Uterus (tissue), 4 donors: ENCODE measurements around the gene YTHDC2. TPM values are rescaled to one million over a fixed set of nuclear protein-coding genes. Genes with fewer than 3 reads are reported as not detected.

Source experiments
- DNase-seq, 2 donors: peaks; one replicate each; pipeline ENCODE4 v3.0.0-alpha.2; 2019 to 2020
- H3K27ac ChIP-seq, 2 donors: fragments of 200-600 bp; sonication (generic); 1 replicate in 1 of 2; 2 replicates in 1 of 2; pipeline ENCODE4 v1.5.1; 2016 to 2018
- H3K27me3 ChIP-seq, 2 donors: fragments of 200-600 bp; sonication (generic); one replicate each; pipeline ENCODE4 v1.5.1; 2018 to 2019; ENCODE audit warnings: control low read depth in 1 of 2
- H3K36me3 ChIP-seq, 2 donors: fragments of 200-600 bp; sonication (generic); one replicate each; pipeline ENCODE4 v1.5.1; 2019; ENCODE audit warnings: control low read depth in 1 of 2
- H3K4me1 ChIP-seq, 2 donors: fragments of 200-600 bp; sonication (generic); one replicate each; pipeline ENCODE4 v1.5.1; 2018 to 2019; ENCODE audit warnings: control low read depth in 1 of 2
- H3K4me3 ChIP-seq, 2 donors: fragments of 200-600 bp; sonication (generic); 1 replicate in 1 of 2; 2 replicates in 1 of 2; pipeline ENCODE4 v1.5.1; 2018 to 2019; ENCODE audit warnings: mild to moderate bottlenecking in 1 of 2
- H3K9me3 ChIP-seq, 2 donors: fragments of 200-600 bp; sonication (generic); one replicate each; pipeline ENCODE4 v1.5.1; 2019; ENCODE audit warnings: control low read depth in 1 of 2
- POLR2A ChIP-seq, 2 donors: fragments of 450-650 bp; IDR thresholded peaks; one replicate each; pipeline ENCODE4 v1.6.1; 2016; ENCODE audit warnings: antibody characterized with exemption in 2 of 2, mild to moderate bottlenecking in 1 of 2, moderate library complexity in 1 of 2
- intact Hi-C: fragments of 100-400 bp; cut with DNase I; formaldehyde crosslinking; loops from one replicate; pipeline ENCODE4 v1.15.1; 2023; ENCODE audit warnings: low total_unique reads
- total RNA-seq, 4 donors: library from RNA; depleted of rRNA in 3 of 4; stranded (reverse); fragments of >200 nt in 3 of 4; gene quantifications; one replicate each; pipeline versions ENCODE4 v1.1.0 to v1.2.4, GENCODE V29; 2014 to 2023
- TF ChIP-seq, protein P1 (sequence below), 4 experiments: fragments of 200-600 bp in 2 of 4; fragments of 450-650 bp in 2 of 4; sonication (generic) in 2 of 4; IDR thresholded peaks; one replicate each; pipeline ENCODE4 v1.5.1; 2016 to 2019; ENCODE audit warnings: antibody characterized with exemption in 4 of 4, mild to moderate bottlenecking in 2 of 4, moderate library complexity in 1 of 4
- donor health status: DM: yes; HTN: yes; CAD: no.

The YTHDC2 gene
- total RNA-seq, 4 donors from 2014 or later = 22.3 to 66.1 (median 31.8) TPM

DNA sequence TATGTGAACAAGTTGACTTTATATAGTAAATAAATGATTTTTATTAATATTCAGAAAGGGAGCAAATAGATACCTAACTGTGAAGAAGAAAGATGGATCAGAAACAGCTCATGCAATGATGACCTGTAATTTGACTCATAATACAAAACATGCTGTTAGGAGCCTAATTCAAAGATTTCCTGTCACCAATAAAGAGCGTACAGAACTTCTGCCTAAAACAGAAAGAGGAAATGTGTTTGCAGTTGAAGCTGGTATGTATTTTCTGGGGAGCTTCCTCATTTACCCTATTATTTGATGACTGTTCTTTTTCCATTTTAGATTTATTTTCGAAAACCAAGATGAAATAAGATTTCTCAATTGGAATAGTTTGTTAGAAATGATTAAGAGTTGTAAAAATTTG, 11.4 kb downstream of the YTHDC2 start:
- DNase-seq = no peak
- Histone ChIP-seq H3K27me3 (no peaks in the 10 kb centered on the region), H3K9me3 (no peaks in the 10 kb centered on the region), H3K4me3 (no peak overlapping the region), H3K36me3 (no peaks in the 10 kb centered on the region), H3K4me1 (no peaks in the 10 kb centered on the region), H3K27ac (no peak overlapping the region)
- intact Hi-C loops = no loop called here
- no peak for TF ChIP-seq POLR2A (IDR thresholded peaks at IDR 0.05)
- TF ChIP-seq, protein P1, sequence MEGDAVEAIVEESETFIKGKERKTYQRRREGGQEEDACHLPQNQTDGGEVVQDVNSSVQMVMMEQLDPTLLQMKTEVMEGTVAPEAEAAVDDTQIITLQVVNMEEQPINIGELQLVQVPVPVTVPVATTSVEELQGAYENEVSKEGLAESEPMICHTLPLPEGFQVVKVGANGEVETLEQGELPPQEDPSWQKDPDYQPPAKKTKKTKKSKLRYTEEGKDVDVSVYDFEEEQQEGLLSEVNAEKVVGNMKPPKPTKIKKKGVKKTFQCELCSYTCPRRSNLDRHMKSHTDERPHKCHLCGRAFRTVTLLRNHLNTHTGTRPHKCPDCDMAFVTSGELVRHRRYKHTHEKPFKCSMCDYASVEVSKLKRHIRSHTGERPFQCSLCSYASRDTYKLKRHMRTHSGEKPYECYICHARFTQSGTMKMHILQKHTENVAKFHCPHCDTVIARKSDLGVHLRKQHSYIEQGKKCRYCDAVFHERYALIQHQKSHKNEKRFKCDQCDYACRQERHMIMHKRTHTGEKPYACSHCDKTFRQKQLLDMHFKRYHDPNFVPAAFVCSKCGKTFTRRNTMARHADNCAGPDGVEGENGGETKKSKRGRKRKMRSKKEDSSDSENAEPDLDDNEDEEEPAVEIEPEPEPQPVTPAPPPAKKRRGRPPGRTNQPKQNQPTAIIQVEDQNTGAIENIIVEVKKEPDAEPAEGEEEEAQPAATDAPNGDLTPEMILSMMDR (IDR thresholded peaks at IDR 0.05) = no peak

DNA sequence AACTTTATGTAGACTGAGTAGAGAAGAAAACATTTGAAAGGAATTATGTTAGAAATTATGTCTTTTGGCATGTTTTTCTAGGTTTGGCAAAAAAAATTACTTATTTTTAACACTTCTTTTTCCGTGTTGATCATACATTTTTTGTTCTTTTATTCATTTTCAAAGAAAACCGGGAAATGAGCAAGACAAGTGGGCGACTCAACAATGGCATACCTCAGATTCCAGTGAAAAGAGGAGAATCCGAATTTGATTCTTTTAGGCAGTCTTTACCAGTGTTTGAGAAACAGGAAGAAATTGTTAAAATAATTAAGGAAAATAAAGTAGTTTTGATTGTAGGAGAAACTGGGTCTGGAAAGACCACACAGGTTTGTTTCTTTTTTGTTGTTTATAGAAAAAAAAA, 12.9 kb downstream of the YTHDC2 start:
- Histone ChIP-seq H3K9me3 (no peaks in the 10 kb centered on the region), H3K36me3 (no peaks in the 10 kb centered on the region), H3K4me3 (no peak overlapping the region), H3K4me1 (no peaks in the 10 kb centered on the region), H3K27ac (no peak overlapping the region), H3K27me3 (no peaks in the 10 kb centered on the region)
- no peak for DNase-seq
- intact Hi-C loops = no loop called here
- TF ChIP-seq POLR2A (IDR thresholded peaks at IDR 0.05) = no peak
- TF ChIP-seq, protein P1 (IDR thresholded peaks at IDR 0.05) = no peak

DNA sequence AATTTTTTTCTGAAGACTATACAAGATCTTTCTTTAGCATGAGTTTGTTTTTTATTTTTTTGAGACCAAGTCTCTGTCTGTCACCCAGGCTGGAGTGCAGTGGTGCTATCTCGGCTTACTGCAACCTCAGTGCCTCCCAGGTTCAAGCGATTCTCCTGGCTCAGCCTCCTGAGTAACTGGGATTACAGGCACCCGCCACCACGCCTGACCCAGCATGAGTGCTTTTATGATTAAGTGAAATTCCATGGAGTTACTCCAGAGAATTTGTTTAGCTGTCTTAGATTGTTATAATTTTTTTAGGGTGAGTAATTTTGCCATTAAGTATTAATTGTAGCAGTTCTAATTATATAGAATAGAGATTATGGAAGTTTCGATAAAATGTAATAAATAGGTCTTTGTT, 14.3 kb downstream of the YTHDC2 start:
- no peaks in the 10 kb centered on the region for H3K4me1 ChIP-seq
- no peaks in the 10 kb centered on the region for H3K27me3 ChIP-seq
- intact Hi-C loops = no loop called here
- no peak overlapping the region for H3K4me3 ChIP-seq
- no peaks in the 10 kb centered on the region for H3K36me3 ChIP-seq
- no peak for DNase-seq
- TF ChIP-seq, protein P1 (IDR thresholded peaks at IDR 0.05) = no peak
- no peak for TF ChIP-seq POLR2A (IDR thresholded peaks at IDR 0.05)
- H3K27ac ChIP-seq = no peak overlapping the region
- no peaks in the 10 kb centered on the region for H3K9me3 ChIP-seq

DNA sequence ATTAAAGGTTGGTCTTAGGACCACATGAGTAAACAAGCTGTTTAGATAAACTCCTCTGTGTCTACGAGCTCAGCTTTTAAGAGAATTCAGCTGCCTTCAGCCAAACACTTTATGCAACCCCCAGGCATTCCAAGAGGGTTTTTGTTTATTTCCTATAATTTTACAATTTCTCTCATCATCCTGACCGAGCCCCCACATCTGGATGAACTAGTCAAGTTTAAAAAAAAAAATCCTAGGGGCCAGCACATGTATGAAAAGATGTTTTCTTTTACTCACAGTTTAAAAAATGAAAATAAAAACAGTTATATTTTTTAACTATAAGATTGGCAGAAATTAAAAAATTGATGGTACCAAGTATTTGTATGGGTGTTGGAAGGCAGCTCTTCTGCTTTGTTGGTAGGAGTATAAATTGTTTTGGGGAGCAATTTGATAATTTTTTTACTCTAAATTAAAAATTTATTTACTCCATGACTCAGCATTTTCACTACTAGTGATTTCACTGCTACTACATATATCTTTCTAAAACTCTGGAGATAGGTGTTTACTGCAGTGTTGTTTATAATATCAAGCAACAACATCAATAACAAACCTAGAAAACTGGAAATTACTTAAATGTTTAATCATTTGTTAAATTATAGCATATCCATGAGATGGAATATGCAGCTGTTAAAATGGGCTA, 18.1 kb downstream of the YTHDC2 start:
- intact Hi-C loops = no loop called here
- no peak overlapping the region for H3K27ac ChIP-seq
- H3K36me3 ChIP-seq = no peaks in the 10 kb centered on the region
- TF ChIP-seq POLR2A (IDR thresholded peaks at IDR 0.05) = no peak
- TF ChIP-seq, protein P1 (IDR thresholded peaks at IDR 0.05) = no peak
- DNase-seq = no peak
- no peaks in the 10 kb centered on the region for H3K27me3 ChIP-seq
- no peaks in the 10 kb centered on the region for H3K4me1 ChIP-seq
- H3K4me3 ChIP-seq = no peak overlapping the region
- H3K9me3 ChIP-seq = no peaks in the 10 kb centered on the region

DNA sequence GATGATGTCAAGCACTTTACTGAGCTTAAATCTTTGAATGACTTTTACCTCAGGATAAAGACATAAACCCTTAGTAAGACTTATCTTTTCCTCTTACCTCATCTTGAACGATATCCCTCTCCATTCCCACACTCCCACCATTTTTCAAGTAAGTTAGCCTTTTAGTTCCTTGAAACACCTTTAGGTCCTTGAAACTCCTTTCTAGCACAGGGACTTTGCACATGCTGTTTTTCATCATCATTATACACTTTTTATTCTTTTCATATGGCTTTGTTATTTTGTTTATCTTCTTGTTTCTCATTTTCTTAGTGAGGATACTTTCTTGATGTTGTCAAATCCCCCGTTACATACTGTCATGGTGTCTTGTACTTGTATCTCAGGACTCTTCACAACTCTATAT, 24.8 kb downstream of the YTHDC2 start:
- TF ChIP-seq, protein P1 (IDR thresholded peaks at IDR 0.05) = no peak
- no peak for TF ChIP-seq POLR2A (IDR thresholded peaks at IDR 0.05)
- intact Hi-C loops = no loop called here
- Histone ChIP-seq H3K27ac (no peak overlapping the region), H3K9me3 (no peaks in the 10 kb centered on the region), H3K4me3 (no peak overlapping the region), H3K27me3 (no peaks in the 10 kb centered on the region), H3K36me3 (no peaks in the 10 kb centered on the region), H3K4me1 (no peaks in the 10 kb centered on the region)
- no peak for DNase-seq
